GM10248 (cell line): Measurements from ENCODE around the gene TANC1.

Source experiments
- CTCF ChIA-PET: fragments of 300-600 bp; sonication (Branson Sonifier 250); formaldehyde crosslinking; extraction: SDS; loops from one replicate; lab custom pipeline; 2021; ENCODE audit warnings: antibody characterized with exemption; lab: Yijun Ruan, JAX
- POLR2A ChIA-PET: fragments of 350-650 bp; sonication (Branson Sonifier 250); formaldehyde crosslinking; extraction: SDS; loops from one replicate; lab custom pipeline; 2020; ENCODE audit warnings: antibody characterized with exemption; lab: Yijun Ruan, JAX
- DNase-seq: peaks from one replicate; pipeline ENCODE4 v3.0.0; 2012; ENCODE audit errors: extremely low spot score
- TF ChIP-seq, protein P1 (sequence below): IDR thresholded peaks from 2 replicates; pipeline ENCODE4 v1.5.1; 2012; ENCODE audit warnings: mild to moderate bottlenecking, low read depth; ENCODE audit errors: extremely low read depth, missing control alignments, control extremely low read depth

The TANC1 gene

DNA sequence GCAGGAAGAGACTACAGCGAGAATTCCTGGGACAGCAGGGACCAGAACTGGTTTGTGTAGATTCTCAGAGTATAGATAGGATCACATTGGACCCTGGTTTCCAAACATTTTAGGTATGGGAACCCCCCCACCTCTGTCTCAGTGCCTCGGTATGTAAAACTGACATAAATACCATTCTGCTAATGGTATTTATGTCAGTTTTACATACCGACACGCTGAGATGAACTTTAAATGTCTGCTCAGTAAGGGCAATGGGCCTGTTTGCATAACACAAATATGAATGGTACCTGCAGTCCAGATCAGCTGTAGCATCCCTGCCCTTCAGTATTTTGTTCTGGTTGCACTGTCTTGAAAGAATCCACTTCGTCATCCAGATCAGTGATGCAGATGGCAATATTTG lies 244.9 kb downstream of the TANC1 start:
- CTCF ChIA-PET: interaction anchor here (3.3 kb wide), 1 partner anchor 13 kb away, joined by 10 read pairs; no protein-coding TSS in a partner anchor
- POLR2A ChIA-PET: no interaction called here
- TF ChIP-seq, protein P1, sequence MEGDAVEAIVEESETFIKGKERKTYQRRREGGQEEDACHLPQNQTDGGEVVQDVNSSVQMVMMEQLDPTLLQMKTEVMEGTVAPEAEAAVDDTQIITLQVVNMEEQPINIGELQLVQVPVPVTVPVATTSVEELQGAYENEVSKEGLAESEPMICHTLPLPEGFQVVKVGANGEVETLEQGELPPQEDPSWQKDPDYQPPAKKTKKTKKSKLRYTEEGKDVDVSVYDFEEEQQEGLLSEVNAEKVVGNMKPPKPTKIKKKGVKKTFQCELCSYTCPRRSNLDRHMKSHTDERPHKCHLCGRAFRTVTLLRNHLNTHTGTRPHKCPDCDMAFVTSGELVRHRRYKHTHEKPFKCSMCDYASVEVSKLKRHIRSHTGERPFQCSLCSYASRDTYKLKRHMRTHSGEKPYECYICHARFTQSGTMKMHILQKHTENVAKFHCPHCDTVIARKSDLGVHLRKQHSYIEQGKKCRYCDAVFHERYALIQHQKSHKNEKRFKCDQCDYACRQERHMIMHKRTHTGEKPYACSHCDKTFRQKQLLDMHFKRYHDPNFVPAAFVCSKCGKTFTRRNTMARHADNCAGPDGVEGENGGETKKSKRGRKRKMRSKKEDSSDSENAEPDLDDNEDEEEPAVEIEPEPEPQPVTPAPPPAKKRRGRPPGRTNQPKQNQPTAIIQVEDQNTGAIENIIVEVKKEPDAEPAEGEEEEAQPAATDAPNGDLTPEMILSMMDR: no peak
- no peak for DNase-seq

DNA sequence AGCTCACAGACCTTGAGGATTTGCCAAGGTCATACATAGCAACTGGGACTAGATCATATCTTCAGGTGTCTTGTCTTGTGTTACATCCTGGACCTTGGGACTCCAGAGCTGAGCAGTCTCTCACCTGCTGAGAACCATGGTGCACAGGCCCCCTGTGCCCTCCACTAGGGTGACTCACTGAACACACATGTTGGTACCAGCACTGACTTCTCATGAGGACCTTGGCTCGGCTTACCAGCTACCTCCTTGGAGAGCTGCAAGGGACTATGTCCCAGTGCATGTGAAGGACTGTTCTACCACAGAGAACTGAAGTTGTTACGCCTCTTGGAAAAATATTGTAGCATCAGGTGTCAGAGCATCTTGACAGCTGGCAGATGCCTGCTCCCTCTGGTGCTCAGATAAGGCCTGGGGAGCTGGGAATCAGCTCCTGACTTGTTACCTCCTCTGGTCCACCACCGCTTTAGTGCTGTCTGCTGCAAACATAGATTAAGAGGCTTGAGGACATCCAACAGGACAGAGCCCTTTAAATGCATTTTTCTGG lies 246.0 kb downstream of the TANC1 start:
- no peak for DNase-seq
- TF ChIP-seq, protein P1: no peak
- ChIA-PET CTCF (interaction anchor here (1.2 to 3.3 kb wide), 3 partner anchors 12 to 26 kb away, joined by 3 to 10 read pairs (median 3); no protein-coding TSS in a partner anchor), POLR2A (no interaction called here)

DNA sequence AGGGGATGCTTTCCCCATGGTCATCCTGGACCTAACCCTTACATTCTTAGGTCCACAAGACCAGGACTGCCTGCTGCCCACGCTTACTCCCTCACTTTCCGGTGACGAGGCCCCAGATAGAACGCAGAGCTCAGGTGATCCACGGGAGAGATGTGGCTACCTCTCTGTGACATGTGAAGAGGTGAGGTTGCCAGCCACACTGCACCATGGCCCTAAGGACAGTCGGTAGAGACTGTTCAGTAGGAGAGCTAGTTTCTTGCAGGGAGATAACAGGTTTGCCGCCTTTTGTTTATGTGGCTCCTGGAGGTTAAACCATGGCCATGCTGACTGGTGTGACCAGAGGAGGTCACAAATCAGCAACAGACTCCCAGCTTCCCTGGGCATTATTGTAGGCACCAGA lies 246.7 kb downstream of the TANC1 start:
- POLR2A ChIA-PET: no interaction called here
- TF ChIP-seq, protein P1: no peak
- CTCF ChIA-PET: interaction anchor here (1.2 to 3.3 kb wide), 3 partner anchors 11 to 26 kb away, joined by 3 to 10 read pairs (median 3); no protein-coding TSS in a partner anchor
- no peak for DNase-seq

DNA sequence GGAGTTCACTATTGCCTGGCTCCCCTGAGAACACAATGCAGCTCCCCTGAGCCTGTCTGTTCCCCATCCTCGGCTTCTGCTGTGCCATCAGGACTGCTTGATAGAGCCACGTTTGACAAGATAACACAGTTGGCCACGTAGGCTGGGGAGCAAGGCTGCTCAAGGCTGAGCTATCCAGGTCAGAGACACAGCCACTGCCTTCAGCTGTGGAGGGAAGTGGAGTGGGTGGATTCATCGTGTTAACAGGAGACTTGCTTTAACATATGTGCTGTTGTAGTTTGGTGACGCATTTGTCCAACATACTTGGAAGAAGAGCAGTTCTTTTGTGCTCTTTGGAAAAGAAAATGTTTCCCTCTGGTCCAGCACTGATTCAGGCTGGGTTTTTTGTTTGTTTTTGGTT lies 249.2 kb downstream of the TANC1 start:
- DNase-seq: no peak
- TF ChIP-seq, protein P1: no peak
- ChIA-PET CTCF (no interaction called here), POLR2A (no interaction called here)

DNA sequence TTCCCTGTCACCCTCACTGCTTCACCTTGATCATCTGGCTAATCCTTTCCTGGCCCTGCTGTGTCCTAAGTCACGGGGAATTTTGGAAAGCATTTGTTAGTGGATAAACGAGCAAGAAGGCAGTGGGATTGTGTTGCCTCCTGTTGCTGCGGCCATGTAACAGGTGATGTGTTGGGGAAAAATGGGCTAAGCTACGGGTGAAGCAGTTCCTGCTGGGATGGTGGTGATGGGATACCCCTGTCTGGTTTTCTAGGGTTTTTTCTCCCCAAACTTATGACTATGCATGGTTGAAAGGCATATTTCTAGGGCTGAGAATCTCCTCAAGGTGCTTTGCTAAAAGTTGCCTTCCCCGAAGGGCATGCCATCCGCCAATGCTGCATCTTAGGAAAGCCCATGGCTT lies 249.9 kb downstream of the TANC1 start:
- POLR2A ChIA-PET: no interaction called here
- CTCF ChIA-PET: interaction anchor here (0.8 kb wide), 1 partner anchor 9 kb away, joined by 3 read pairs; no protein-coding TSS in a partner anchor
- TF ChIP-seq, protein P1: no peak
- no peak for DNase-seq

DNA sequence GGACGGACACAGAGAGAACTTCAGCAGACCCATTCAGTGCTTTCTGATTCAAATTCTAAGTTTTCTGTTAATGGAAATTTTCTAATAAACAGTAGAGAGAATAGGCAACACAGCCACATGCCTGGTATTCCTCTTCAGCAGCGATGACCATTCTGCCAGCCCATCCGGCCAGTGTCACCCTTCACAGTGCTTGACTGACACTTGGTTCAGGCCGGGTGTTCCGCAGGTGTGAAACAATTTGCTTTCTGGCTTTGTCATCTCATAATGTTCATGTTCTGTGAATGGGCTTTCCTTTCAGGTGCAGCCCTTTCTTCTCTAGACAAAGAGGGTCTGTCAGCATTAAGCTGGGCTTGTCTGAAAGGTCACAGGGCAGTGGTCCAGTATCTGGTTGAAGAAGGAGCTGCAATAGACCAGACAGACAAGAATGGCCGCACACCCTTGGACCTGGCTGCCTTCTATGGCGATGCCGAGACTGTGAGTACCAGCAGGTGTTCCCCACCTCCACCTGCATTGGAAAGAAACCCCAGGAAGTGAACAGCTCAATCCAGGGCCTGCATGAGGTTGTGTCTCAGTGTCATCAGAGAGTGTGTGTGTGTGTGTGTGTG lies 251.1 kb downstream of the TANC1 start:
- no peak for DNase-seq
- ChIA-PET CTCF (interaction anchor here (0.8 kb wide), 1 partner anchor 10 kb away, joined by 3 read pairs; no protein-coding TSS in a partner anchor), POLR2A (no interaction called here)
- TF ChIP-seq, protein P1: no peak
